ENCODE measurements around the gene PACRG.

Gene PACRG

GRCh38 chr6:163173741-163174140 is 446.0 kb downstream of the PACRG start:
- no peak for ATAC-seq (ENCODE audit: low read depth)
- no peak for TF ChIP-seq CTCF (IDR thresholded peaks at IDR 0.05; ENCODE audit: poor library complexity, severe bottlenecking)
- H3K9me3 ChIP-seq (ENCODE audit: severe bottlenecking): no peaks in the 10 kb centered on the region
- no peaks in the 10 kb centered on the region for H3K36me3 ChIP-seq (ENCODE audit: low read depth)
- no peaks in the 10 kb centered on the region for H3K4me1 ChIP-seq (ENCODE audit: insufficient read depth, poor library complexity, severe bottlenecking)
- no peak for DNase-seq (ENCODE audit: low spot score)
- no peak overlapping the region for H3K27ac ChIP-seq (ENCODE audit: poor library complexity, severe bottlenecking)
- no peak overlapping the region for H3K4me3 ChIP-seq (ENCODE audit: severe bottlenecking)
- no peaks in the 10 kb centered on the region for H3K27me3 ChIP-seq (ENCODE audit: insufficient read depth, poor library complexity, severe bottlenecking)

- Histone ChIP-seq H3K27ac (ENCODE audit: poor library complexity, severe bottlenecking) (no peak overlapping the region), H3K4me1 (ENCODE audit: insufficient read depth, poor library complexity, severe bottlenecking) (no peaks in the 10 kb centered on the region), H3K9me3 (ENCODE audit: severe bottlenecking) (no peaks in the 10 kb centered on the region), H3K36me3 (ENCODE audit: low read depth) (no peaks in the 10 kb centered on the region), H3K27me3 (ENCODE audit: insufficient read depth, poor library complexity, severe bottlenecking) (no peaks in the 10 kb centered on the region), H3K4me3 (ENCODE audit: severe bottlenecking) (no peak overlapping the region)
- no peak for ATAC-seq (ENCODE audit: low read depth)
- no peak for TF ChIP-seq CTCF (IDR thresholded peaks at IDR 0.05; ENCODE audit: poor library complexity, severe bottlenecking)
- DNase-seq (ENCODE audit: low spot score): no peak
Measured at GRCh38 chr6:163175301-163175700, 447.5 kb downstream of the PACRG start.

- no peaks in the 10 kb centered on the region for H3K27me3 ChIP-seq (ENCODE audit: insufficient read depth, poor library complexity, severe bottlenecking)
- TF ChIP-seq CTCF (IDR thresholded peaks at IDR 0.05; ENCODE audit: poor library complexity, severe bottlenecking): no peak
- no peak overlapping the region for H3K27ac ChIP-seq (ENCODE audit: poor library complexity, severe bottlenecking)
Measured at GRCh38 chr6:163176097-163176496, 448.3 kb downstream of the PACRG start.

GRCh38 chr6:163177007-163177406 is 449.2 kb downstream of the PACRG start:
- Histone ChIP-seq H3K9me3 (ENCODE audit: severe bottlenecking) (no peaks in the 10 kb centered on the region), H3K27ac (ENCODE audit: poor library complexity, severe bottlenecking) (no peak overlapping the region), H3K4me1 (ENCODE audit: insufficient read depth, poor library complexity, severe bottlenecking) (no peaks in the 10 kb centered on the region), H3K27me3 (ENCODE audit: insufficient read depth, poor library complexity, severe bottlenecking) (no peaks in the 10 kb centered on the region), H3K4me3 (ENCODE audit: severe bottlenecking) (no peak overlapping the region), H3K36me3 (ENCODE audit: low read depth) (no peaks in the 10 kb centered on the region)
- ATAC-seq (ENCODE audit: low read depth) (no peak), DNase-seq (ENCODE audit: low spot score) (no peak)
- no peak for TF ChIP-seq CTCF (IDR thresholded peaks at IDR 0.05; ENCODE audit: poor library complexity, severe bottlenecking)

More at GRCh38 chr6:163176097-163176496, 448.3 kb downstream of the PACRG start:
- Histone ChIP-seq H3K4me1 (ENCODE audit: insufficient read depth, poor library complexity, severe bottlenecking) (no peaks in the 10 kb centered on the region), H3K36me3 (ENCODE audit: low read depth) (no peaks in the 10 kb centered on the region), H3K9me3 (ENCODE audit: severe bottlenecking) (no peaks in the 10 kb centered on the region), H3K4me3 (ENCODE audit: severe bottlenecking) (no peak overlapping the region)
- DNase-seq (ENCODE audit: low spot score): no peak
- ATAC-seq (ENCODE audit: low read depth): no peak

DNA sequence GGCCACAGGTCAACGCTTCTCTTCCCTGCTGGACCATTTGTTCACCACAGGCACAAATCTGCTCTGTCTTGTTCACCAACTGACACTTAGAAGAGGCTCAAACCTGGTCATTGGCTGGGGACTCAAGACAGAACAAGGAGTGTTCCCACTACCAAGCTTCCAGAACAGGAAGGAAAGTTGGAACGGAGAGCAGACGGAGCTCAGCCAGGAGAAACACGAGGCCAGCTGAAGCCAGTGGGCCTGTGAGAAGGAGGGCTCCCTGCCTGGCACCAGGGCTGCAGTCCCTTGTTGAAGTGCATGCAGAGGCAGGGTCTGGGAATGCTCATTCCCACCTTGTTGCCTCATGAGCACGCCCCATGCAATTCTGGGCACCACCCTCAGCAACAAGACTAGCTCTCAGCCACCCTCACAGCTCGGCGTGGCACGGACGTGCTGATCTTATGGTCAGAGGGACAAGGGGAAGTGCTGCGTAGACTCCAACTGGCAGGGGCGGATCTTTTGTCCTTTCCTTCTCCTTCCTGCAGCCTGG is 450.2 kb downstream of the PACRG start:
- no peak for TF ChIP-seq CTCF (IDR thresholded peaks at IDR 0.05; ENCODE audit: poor library complexity, severe bottlenecking)
- ATAC-seq (ENCODE audit: low read depth): no peak

More for the DNA sequence above, 450.2 kb downstream of the PACRG start:
- no peak for DNase-seq (ENCODE audit: low spot score)
- H3K36me3 ChIP-seq (ENCODE audit: low read depth): no peaks in the 10 kb centered on the region
- H3K9me3 ChIP-seq (ENCODE audit: severe bottlenecking): no peaks in the 10 kb centered on the region
- no peak overlapping the region for H3K27ac ChIP-seq (ENCODE audit: poor library complexity, severe bottlenecking)
- H3K4me1 ChIP-seq (ENCODE audit: insufficient read depth, poor library complexity, severe bottlenecking): no peaks in the 10 kb centered on the region
- H3K27me3 ChIP-seq (ENCODE audit: insufficient read depth, poor library complexity, severe bottlenecking): no peaks in the 10 kb centered on the region
- H3K4me3 ChIP-seq (ENCODE audit: severe bottlenecking): no peak overlapping the region
